GM12878 (cell line): ENCODE measurements around the gene GNRHR. TPM values are rescaled to one million over a fixed set of nuclear protein-coding genes. Genes with fewer than 3 reads are reported as not detected.
"Not testable (repeated sequence)": the region's sequence is repeated elsewhere in the genome, so short reads cannot be mapped to it uniquely, and the experiment has no call there.

ENCODE experiments used
- ATAC-seq: fragments of 200-7000 bp; cut with Tn5 transposase; 3 replicates; pipeline ENCODE4 v1.9.1; 2020; ENCODE audit warnings: mild to moderate bottlenecking, moderate library complexity
- BruUV-seq: library from RNA; stranded (reverse); fragments of 400-500 nt; replicated peaks from 2 replicates; lab custom pipeline; 2021; lab: Mats Ljungman, UMichigan
- CTCF ChIA-PET: fragments of 300-600 bp; sonication (Branson Sonifier 250); formaldehyde crosslinking; extraction: SDS; loops from one replicate; lab custom pipeline; 2021; ENCODE audit warnings: inconsistent platforms; lab: Yijun Ruan, JAX
- POLR2A ChIA-PET: fragments of 350-600 bp; formaldehyde crosslinking; extraction: SDS; loops from one replicate; lab custom pipeline; 2021; ENCODE audit warnings: inconsistent platforms; lab: Charles Lee
- RAD21 ChIA-PET: fragments of 300-600 bp; sonication (Branson Sonifier 250); formaldehyde crosslinking; loops from one replicate; lab custom pipeline; 2023; ENCODE audit warnings: antibody characterized with exemption; ENCODE audit not compliant: unreplicated experiment; lab: Charles Lee
- SMC1A ChIA-PET: fragments of 300-600 bp; sonication (Branson Sonifier 250); formaldehyde crosslinking; loops from one replicate; lab custom pipeline; 2023; ENCODE audit not compliant: unreplicated experiment, uncharacterized antibody; lab: Charles Lee
- DNase-seq: peaks from one replicate; pipeline ENCODE4 v3.0.0-alpha.2; 2011; ENCODE audit warnings: low read depth, low spot score
- FAIRE-seq: peaks from 3 replicates; lab custom pipeline; 2011; peaks lifted over from hg19 to GRCh38; lab: Jason Lieb, UNC
- H2AFZ ChIP-seq: 2 replicates; pipeline ENCODE4 v1.6.0; 2011; ENCODE audit warnings: low read depth, low read length, control low read depth; ENCODE audit not compliant: control insufficient read depth
- H3K27ac ChIP-seq: 2 replicates; pipeline ENCODE4 v1.5.1; 2011; ENCODE audit warnings: control low read depth; ENCODE audit not compliant: control insufficient read depth, insufficient read depth
- H3K27me3 ChIP-seq, 2 experiments: replicated peaks in 1 of 2; 2 replicates each; pipeline versions ENCODE4 v1.6.0 to v1.6.1; 2011; ENCODE audit warnings: low read length in 1 of 2; ENCODE audit not compliant: control insufficient read depth in 2 of 2, insufficient read depth in 2 of 2
- H3K36me3 ChIP-seq, 2 experiments: 2 replicates each; pipeline ENCODE4 v1.5.1; 2011; ENCODE audit warnings: low read length in 1 of 2; ENCODE audit not compliant: control insufficient read depth in 2 of 2, insufficient read depth in 2 of 2
- H3K4me1 ChIP-seq: 2 replicates; pipeline ENCODE4 v1.6.1; 2011; ENCODE audit warnings: mild to moderate bottlenecking, low read length, moderate library complexity, mixed read lengths; ENCODE audit not compliant: control insufficient read depth, insufficient read depth
- H3K4me2 ChIP-seq: 2 replicates; pipeline ENCODE4 v1.6.0; 2011; ENCODE audit warnings: control low read depth; ENCODE audit not compliant: control insufficient read depth, insufficient read depth
- H3K4me3 ChIP-seq: fragments of 200-600 bp; sonication (generic); 2 replicates; pipeline ENCODE4 v1.5.1; 2016
- H3K79me2 ChIP-seq: 2 replicates; pipeline ENCODE4 v1.6.0; 2011; ENCODE audit warnings: low read length; ENCODE audit not compliant: control insufficient read depth, insufficient read depth
- H3K9ac ChIP-seq: 2 replicates; pipeline ENCODE4 v1.8.0; 2011; ENCODE audit warnings: low read length, control low read depth, mixed read lengths; ENCODE audit not compliant: control insufficient read depth, insufficient read depth
- H3K9me3 ChIP-seq: replicated peaks from 3 replicates; pipeline ENCODE4 v1.5.1; 2011; ENCODE audit warnings: mild to moderate bottlenecking, low read length; ENCODE audit not compliant: control insufficient read depth, insufficient read depth
- H4K20me1 ChIP-seq: 2 replicates; pipeline ENCODE4 v1.6.0; 2011; ENCODE audit not compliant: control insufficient read depth, insufficient read depth
- EGR1 ChIP-seq, 2 experiments: IDR thresholded peaks; 1 replicate in 1 of 2; 2 replicates in 1 of 2; pipeline ENCODE4 v1.6.1; 2011 to 2012; ENCODE audit warnings: low read depth in 2 of 2, low read length in 2 of 2, borderline replicate concordance in 1 of 2, mild to moderate bottlenecking in 1 of 2, moderate library complexity in 1 of 2
- FOXK2 ChIP-seq: fragments of 450-650 bp; IDR thresholded peaks from 2 replicates; pipeline ENCODE4 v1.6.1; 2017; ENCODE audit warnings: mild to moderate bottlenecking, moderate library complexity
- JUNB ChIP-seq: IDR thresholded peaks from 2 replicates; pipeline ENCODE4 v1.6.1; 2016; ENCODE audit warnings: antibody characterized with exemption, mild to moderate bottlenecking
- RUNX3 ChIP-seq: IDR thresholded peaks from 2 replicates; pipeline ENCODE4 v1.6.1; 2012; ENCODE audit warnings: low read length, inconsistent platforms
- ZNF622 ChIP-seq: fragments of 450-650 bp; IDR thresholded peaks from 2 replicates; pipeline ENCODE4 v1.6.1; 2017; ENCODE audit warnings: mild to moderate bottlenecking, inconsistent platforms
- WGBS: methylation state at CpG from one replicate; pipeline ENCODE4 v1.1.6; 2016; ENCODE audit warnings: low lambda C conversion rate; ENCODE audit not compliant: insufficient replicate concordance, insufficient coverage; ENCODE audit errors: missing lambda C conversion rate; 5-methylcytosine and 5-hydroxymethylcytosine counted together
- in situ Hi-C: fragments of 300-500 bp; cut with MboI; formaldehyde crosslinking; loops from 9 replicates; pipeline ENCODE4 v1.14.3; 2018; ENCODE audit warnings: mixed read lengths
- intact Hi-C: fragments of 100-400 bp; cut with micrococcal nuclease; formaldehyde crosslinking; loops from one replicate; pipeline ENCODE4 v1.14.2; 2022; ENCODE audit not compliant: unreplicated experiment
- polyA plus RNA-seq, 11 experiments: library from polyadenylated mRNA; depleted of rRNA in 4 of 11; unstranded in 6 of 11; stranded (reverse) in 5 of 11; fragments of >200 nt; fragmentation: Nextera tagmentation in 4 of 11; fragmentation: Illumina TruSeq in 1 of 11; extraction: Ambion mirVana in 4 of 11; extraction: Trizol in 1 of 11; gene quantifications; 1 replicate in 1 of 11; 2 replicates in 10 of 11; pipeline versions ENCODE4 v1.2.1 to v1.2.3, GENCODE V29; 2011 to 2016; ENCODE audit warnings: inconsistent platforms in 2 of 11, missing spikeins in 2 of 11, low read depth in 1 of 11
- total RNA-seq, 4 experiments: library from RNA; depleted of rRNA in 3 of 4; stranded (reverse); fragments of >200 nt in 3 of 4; fragmentation: Illumina TruSeq in 1 of 4; extraction: Trizol in 1 of 4; gene quantifications; 2 replicates each; pipeline versions ENCODE4 v1.2.1 to v1.2.3, GENCODE V29; 2013 to 2021
- TF ChIP-seq, protein P1 (sequence below): fragments of 450-650 bp; IDR thresholded peaks from 2 replicates; pipeline ENCODE4 v1.6.1; 2016; ENCODE audit warnings: mild to moderate bottlenecking

Gene GNRHR
- total and polyA plus RNA-seq, 10 of the 15 experiments (the other 5 are each of a cell fraction or from before 2014, with no cell fraction given) = 0.02 to 0.12 (median 0.08) TPM; not detected in 7

DNA sequence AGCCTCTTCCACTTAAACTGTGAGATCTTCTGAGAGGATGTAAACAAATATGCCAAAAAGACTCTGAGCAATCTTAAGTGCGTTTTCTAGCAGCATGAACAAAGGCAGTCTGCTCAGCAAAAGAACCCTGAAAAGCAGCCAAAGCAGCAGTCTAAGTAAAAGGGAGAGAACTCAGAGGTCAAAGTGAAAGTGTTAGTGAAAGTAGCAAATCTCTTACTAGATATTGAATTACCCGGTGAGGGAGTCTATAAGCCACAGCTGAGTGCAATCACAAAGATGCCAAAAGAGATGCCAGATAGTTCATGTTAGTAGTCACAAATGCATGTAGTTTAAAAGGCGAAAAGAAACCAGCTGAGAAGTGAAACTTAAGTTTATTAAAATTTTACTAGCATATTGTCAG lies 7.9 kb upstream of the GNRHR start:
- peak overlapping the region; percentile 38; the same call in 1 of the 2 replicates for H3K4me2 ChIP-seq
- H3K9ac ChIP-seq = no peak overlapping the region; the same call in 1 of the 2 replicates
- peak; percentile 100 for ATAC-seq
- no peaks in the 10 kb centered on the region for H3K4me1 ChIP-seq
- TF ChIP-seq FOXK2 (no peak), RUNX3 (peak; percentile 32; the same call in 1 of the 2 replicates), EGR1 (IDR thresholded peaks at IDR 0.05; ENCODE audit: borderline replicate concordance in 1 of 2, low read depth in 2 of 2, low read length in 2 of 2) (no peak), ZNF622 (no peak), JUNB (peak; percentile 38; the same call in 1 of the 2 replicates)
- TF ChIP-seq, protein P1, sequence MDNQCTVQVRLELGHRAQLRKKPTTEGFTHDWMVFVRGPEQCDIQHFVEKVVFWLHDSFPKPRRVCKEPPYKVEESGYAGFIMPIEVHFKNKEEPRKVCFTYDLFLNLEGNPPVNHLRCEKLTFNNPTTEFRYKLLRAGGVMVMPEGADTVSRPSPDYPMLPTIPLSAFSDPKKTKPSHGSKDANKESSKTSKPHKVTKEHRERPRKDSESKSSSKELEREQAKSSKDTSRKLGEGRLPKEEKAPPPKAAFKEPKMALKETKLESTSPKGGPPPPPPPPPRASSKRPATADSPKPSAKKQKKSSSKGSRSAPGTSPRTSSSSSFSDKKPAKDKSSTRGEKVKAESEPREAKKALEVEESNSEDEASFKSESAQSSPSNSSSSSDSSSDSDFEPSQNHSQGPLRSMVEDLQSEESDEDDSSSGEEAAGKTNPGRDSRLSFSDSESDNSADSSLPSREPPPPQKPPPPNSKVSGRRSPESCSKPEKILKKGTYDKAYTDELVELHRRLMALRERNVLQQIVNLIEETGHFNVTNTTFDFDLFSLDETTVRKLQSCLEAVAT = no peak
- TF ChIP-seq, all 136 proteins: peak for 2
- no peaks in the 10 kb centered on the region for H3K27me3 ChIP-seq
- RAD21 ChIA-PET = interaction anchor here (1.8 kb wide), 1 partner anchor 15 kb away, joined by 8 read pairs; no protein-coding TSS in a partner anchor
- BruUV-seq = no TSS peak
- H3K36me3 ChIP-seq = no peaks in the 10 kb centered on the region
- CTCF ChIA-PET = interaction anchor here (11.9 kb wide), 1 partner anchor 15 kb away, joined by 94 read pairs; no protein-coding TSS in a partner anchor
- WGBS = 0% methylated on average over 3 of the region's 3 CpGs
- in situ Hi-C loops = no loop called here
- no peak overlapping the region for H3K4me3 ChIP-seq
- no peaks in the 10 kb centered on the region for H3K9me3 ChIP-seq
- SMC1A ChIA-PET = interaction anchor here (1.8 kb wide), 1 partner anchor 16 kb away, joined by 10 read pairs; no protein-coding TSS in a partner anchor
- H2AFZ ChIP-seq = peak overlapping the region; percentile 54
- intact Hi-C loops = loop anchor here (5.0 kb wide), 1 partner anchor 215 kb away; the partner anchor contains the start of gene CENPC
- DNase-seq (peak; percentile 45), FAIRE-seq (peak; percentile 93)
- POLR2A ChIA-PET = no interaction called here
- H4K20me1 ChIP-seq = no peaks in the 10 kb centered on the region
- 0 out of 2 replicates have a peak overlapping the region, but pooled peaks have one; percentile 13 for H3K27ac ChIP-seq
- H3K79me2 ChIP-seq = no peaks in the 10 kb centered on the region

DNA sequence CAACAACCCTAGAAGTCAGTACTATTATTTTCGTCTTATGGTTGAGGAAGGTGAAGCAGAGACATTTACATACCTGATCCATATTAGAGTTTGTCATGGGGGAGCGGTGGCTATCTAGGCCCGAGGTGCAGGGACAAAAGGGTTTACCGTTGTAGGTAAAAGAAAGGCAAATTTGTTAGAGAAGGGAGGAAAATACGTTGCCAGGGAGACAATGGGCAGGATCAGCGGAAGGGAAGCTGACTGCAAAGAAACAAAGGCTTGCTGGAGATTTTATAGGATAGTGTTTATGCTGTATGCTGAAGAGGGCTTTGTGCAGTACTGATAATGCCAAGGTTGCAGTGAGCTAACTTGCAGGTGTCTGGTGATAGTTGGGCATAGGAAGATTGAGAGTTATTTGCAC lies 2.8 kb upstream of the GNRHR start:
- H3K4me3 ChIP-seq, BruUV-seq, H3K9me3 ChIP-seq, H3K4me1 ChIP-seq, H3K27ac ChIP-seq, H4K20me1 ChIP-seq, DNase-seq, H3K9ac ChIP-seq, H3K36me3 ChIP-seq, H3K4me2 ChIP-seq, in situ Hi-C loops, intact Hi-C loops, H3K79me2 ChIP-seq, ATAC-seq, H2AFZ ChIP-seq, H3K27me3 ChIP-seq, SMC1A ChIA-PET, FAIRE-seq, RAD21 ChIA-PET: not testable (repeated sequence)
- 64% methylated on average over 6 of the region's 6 CpGs for WGBS
- ChIA-PET CTCF (interaction anchor here (0.6 to 11.9 kb wide), 3 partner anchors 10 to 188 kb away, joined by 3 to 94 read pairs (median 3); no protein-coding TSS in a partner anchor), POLR2A (interaction anchor here (0.6 kb wide), 1 partner anchor 179 kb away, joined by 3 read pairs; no protein-coding TSS in a partner anchor)
